Muscle layer of colon (tissue), 2 donors: ENCODE results near the gene RNPEP.
A peak's percentile ranks its signal among the peaks of the same experiment; 100 is the strongest.

Experiments used
- H3K27ac ChIP-seq: one replicate; pipeline ENCODE4 v1.7.0; 2013; ENCODE audit warnings: low read depth, mild to moderate bottlenecking, low read length, moderate library complexity
- H3K27me3 ChIP-seq, 2 donors: one replicate each; pipeline ENCODE4 v1.7.0; 2013; ENCODE audit warnings: low read length in 2 of 2, mild to moderate bottlenecking in 2 of 2; ENCODE audit not compliant: insufficient read depth in 2 of 2, control insufficient read depth in 1 of 2
- H3K36me3 ChIP-seq: one replicate; pipeline ENCODE4 v1.7.0; 2013; ENCODE audit warnings: mild to moderate bottlenecking, low read length; ENCODE audit not compliant: insufficient read depth
- H3K4me1 ChIP-seq: one replicate; pipeline ENCODE4 v1.7.0; 2013; ENCODE audit warnings: mild to moderate bottlenecking, low read length; ENCODE audit not compliant: insufficient read depth
- H3K4me3 ChIP-seq, 2 donors: one replicate each; pipeline ENCODE4 v1.7.0; 2013; ENCODE audit warnings: low read length in 2 of 2, low read depth in 1 of 2, mild to moderate bottlenecking in 1 of 2, moderate library complexity in 1 of 2
- H3K9ac ChIP-seq: one replicate; pipeline ENCODE4 v1.7.0; 2013; ENCODE audit warnings: low read length
- H3K9me3 ChIP-seq: one replicate; pipeline ENCODE4 v1.7.0; 2013; ENCODE audit warnings: mild to moderate bottlenecking, low read length
- donor health status: abdominal sarcoma.
- donor health status: Adenocarcinoma of cecum.

The RNPEP gene

DNA sequence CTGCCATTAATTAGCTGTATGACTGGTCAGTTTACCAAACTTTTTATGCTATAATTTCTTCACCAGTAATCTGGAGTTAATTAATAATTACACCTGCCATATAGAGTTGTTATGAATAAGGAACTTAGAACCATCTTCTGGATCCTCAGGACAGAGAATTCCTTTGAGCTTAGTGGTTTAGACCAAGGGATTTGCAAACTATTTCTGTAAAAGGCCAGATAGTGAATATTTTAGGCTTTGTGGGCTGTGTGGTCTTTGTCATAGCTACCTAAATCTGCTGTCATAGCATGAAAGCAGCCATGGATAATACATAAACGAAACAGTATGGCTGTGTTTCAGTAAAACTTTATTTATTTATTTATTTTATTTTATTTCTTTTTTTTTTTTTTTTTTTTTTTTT lies 18.2 kb upstream of the RNPEP start:
- H3K9ac ChIP-seq, result no peak overlapping the region
- peaks cover 60% of the 10 kb centered on the region for H3K36me3 ChIP-seq
- H3K4me1 ChIP-seq, result no peaks in the 10 kb centered on the region
- H3K9me3 ChIP-seq, result no peaks in the 10 kb centered on the region
- H3K27ac ChIP-seq, result no peak overlapping the region
- H3K27me3 ChIP-seq, result no peaks in the 10 kb centered on the region
- no peak overlapping the region for H3K4me3 ChIP-seq

DNA sequence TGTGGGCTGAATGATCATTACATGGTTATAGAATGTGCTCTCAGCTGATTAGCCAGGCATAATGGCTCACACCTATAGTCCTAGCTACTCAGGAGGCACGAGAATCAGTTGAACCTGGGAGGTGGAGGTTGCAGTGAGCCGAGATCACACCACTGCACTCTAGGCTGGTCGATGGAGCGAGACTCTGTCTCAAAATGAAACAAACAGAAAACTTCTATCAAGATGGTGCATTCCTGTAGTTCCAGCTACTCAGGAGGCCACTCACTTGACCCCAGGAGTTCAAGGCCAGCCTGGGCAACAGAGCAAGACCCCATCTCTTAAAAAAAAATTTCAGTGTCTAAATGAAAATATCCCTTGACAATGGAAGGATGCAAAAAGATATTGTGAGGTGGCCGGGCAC lies 16.3 kb upstream of the RNPEP start:
- Histone ChIP-seq H3K4me1 (no peaks in the 10 kb centered on the region), H3K36me3 (peaks cover 68% of the 10 kb centered on the region), H3K27me3 (no peaks in the 10 kb centered on the region), H3K4me3 (no peak overlapping the region), H3K9ac (no peak overlapping the region), H3K27ac (no peak overlapping the region), H3K9me3 (no peaks in the 10 kb centered on the region)

DNA sequence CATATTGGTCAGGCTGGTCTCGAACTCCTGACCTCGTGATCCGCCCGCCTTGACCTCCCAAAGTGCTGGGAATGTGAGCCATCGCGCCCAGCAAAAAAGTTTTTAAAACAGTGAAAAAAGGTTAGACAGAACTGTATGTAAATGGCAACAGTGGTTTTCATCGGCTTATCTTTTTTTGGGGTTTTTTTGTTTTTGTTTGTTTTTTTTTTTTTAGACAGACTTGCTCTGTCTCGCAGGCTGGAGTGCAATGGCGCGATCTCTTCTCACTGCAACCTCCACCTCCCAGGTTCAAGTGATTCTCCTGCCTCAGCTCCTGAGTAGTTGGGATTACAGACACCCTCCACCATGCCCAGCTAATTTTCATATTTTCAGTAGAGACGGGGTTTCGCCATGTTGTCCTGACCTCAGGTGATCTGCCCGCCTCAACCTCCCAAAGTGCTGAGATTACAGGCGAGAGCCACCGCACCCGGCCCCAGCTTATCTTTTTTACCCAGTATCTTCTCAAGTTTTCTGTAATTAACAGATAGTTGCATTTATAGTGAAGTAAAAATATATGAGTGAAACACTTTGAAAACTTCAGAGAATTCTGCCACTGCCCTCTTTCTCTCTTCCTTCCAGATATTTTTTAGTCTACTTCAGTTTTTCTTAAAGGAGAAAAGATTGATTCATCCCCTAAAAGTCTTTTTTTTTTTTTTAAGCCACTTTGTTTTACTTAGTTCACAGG lies 14.1 kb upstream of the RNPEP start:
- peaks cover 47% of the 10 kb centered on the region for H3K36me3 ChIP-seq
- H3K27me3 ChIP-seq, result no peaks in the 10 kb centered on the region
- no peak overlapping the region for H3K27ac ChIP-seq
- peaks cover 4% of the 10 kb centered on the region for H3K4me1 ChIP-seq
- no peak overlapping the region for H3K9ac ChIP-seq
- no peaks in the 10 kb centered on the region for H3K9me3 ChIP-seq
- no peak overlapping the region for H3K4me3 ChIP-seq

DNA sequence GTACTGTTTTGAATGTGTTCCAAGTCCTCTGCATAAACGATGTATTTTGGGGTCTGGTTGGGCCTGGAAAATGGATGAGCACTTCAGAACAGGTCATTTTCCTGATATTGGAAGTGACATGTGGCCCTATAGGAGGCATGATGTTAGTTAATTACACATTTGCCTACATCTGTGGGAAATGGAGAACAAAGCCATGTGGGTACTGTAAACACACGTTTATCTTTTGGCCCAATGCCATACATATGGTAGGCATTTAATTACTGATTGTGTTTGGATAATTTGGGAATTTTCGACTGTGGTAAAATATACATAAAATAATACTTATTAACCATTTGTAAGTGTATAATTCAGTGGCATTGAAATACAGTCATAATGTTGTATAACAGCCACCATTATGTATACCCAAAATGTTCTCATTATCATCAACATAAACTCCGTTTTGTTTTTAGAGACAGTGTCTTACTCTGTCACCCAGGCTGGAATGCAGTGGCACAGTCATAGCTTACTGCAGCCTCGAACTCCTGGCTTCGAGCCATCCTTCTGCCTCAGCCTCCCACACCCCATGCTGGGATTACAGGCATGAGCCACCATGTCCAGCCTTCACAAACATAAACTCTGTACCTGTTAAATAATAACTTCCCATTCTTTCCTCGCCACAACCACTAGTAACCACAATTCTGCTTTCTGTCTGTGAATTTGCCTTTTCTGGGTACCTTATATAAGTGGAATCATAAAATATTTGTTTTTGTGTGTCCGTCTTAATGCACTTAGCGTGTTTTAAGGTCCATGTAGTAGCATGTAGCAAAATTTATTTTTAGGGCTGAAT lies 11.9 kb upstream of the RNPEP start:
- Histone ChIP-seq H3K4me1 (peaks cover 4% of the 10 kb centered on the region), H3K27ac (no peak overlapping the region), H3K36me3 (peaks cover 31% of the 10 kb centered on the region), H3K4me3 (no peak overlapping the region), H3K9ac (no peak overlapping the region), H3K27me3 (no peaks in the 10 kb centered on the region), H3K9me3 (no peaks in the 10 kb centered on the region)

DNA sequence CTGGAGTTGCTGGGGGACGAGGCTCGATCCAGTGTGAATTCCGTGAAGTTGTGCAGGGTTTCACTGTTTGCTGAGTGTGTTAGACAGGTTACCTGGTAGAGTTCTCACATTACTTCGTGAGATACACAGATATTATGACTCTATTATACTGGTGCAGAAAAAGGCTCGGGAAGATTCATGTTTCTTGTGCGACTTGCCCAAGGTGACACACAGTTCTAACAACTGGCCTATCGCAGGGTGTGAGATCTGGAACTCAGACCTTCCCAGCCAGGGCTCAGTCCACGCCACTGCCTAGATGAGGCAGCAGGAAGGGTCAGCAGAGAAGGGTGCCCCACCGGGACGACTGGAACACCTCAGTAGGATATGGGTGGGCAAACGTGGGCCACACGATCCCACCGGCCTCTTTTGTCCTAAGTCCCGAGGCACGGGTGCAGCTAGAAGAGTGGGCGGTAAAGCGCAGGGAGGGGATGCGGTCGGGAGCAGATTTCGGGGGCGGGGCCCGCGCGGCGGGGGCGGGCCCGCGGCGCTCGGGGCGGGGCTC lies 296 bp upstream of the RNPEP start:
- Histone ChIP-seq H3K4me1 (peaks cover 11% of the 10 kb centered on the region), H3K27me3 (no peaks in the 10 kb centered on the region), H3K4me3 (peak overlapping the region; percentile 90 to 93), H3K9me3 (no peaks in the 10 kb centered on the region), H3K27ac (peak overlapping the region; percentile 41), H3K9ac (peak overlapping the region; percentile 18), H3K36me3 (no peaks in the 10 kb centered on the region)

DNA sequence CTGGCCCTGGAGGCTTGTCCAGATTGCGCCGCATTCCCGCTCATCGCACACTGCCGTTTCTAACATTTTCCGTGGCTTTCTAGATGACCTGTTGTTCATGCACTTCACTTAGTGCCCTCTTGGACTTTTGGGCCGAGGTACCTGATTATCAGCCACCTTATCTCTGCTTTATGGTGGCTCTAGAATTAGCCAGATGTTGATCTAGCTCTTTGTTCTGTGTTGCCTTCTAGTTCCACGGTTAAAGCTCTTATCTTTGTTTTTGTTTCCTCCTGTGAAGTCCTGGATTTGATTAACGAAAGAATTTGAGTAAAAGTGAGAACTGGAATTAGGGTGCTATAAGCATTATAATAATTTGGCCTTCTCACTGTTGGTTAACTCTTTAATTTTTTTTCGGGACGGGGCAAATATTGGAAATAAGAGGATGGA lies 945 bp downstream of the RNPEP start:
- Histone ChIP-seq H3K9me3 (no peaks in the 10 kb centered on the region), H3K9ac (peak overlapping the region; percentile 81), H3K27ac (peak overlapping the region; percentile 70), H3K27me3 (no peaks in the 10 kb centered on the region), H3K4me3 (peak overlapping the region; percentile 90 to 93), H3K36me3 (no peaks in the 10 kb centered on the region), H3K4me1 (peaks cover 11% of the 10 kb centered on the region)

DNA sequence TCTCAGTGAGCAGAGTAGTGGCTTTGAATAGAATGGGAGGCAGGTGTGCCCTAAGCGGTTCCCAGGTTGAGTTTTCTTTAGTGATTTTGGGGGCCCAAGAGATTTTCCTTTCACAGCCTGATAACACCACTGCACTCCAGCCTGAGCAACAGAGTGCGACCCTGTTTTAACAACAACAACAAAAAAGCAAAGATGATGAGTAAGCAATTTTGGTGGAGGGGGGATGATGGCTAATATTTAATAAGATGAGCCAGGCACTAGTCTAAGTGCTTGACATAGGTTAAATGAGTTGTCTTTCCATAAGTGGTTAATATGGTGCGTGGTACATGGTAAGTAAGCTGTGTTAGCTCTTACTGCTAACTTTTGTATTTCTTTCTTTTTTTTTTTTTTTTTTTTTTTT lies 2.0 kb downstream of the RNPEP start:
- H3K27ac ChIP-seq, result no peak overlapping the region
- peaks cover 7% of the 10 kb centered on the region for H3K36me3 ChIP-seq
- H3K9ac ChIP-seq, result no peak overlapping the region
- peaks cover 11% of the 10 kb centered on the region for H3K4me1 ChIP-seq
- H3K4me3 ChIP-seq, result no peak overlapping the region
- H3K27me3 ChIP-seq, result no peaks in the 10 kb centered on the region
- no peaks in the 10 kb centered on the region for H3K9me3 ChIP-seq

DNA sequence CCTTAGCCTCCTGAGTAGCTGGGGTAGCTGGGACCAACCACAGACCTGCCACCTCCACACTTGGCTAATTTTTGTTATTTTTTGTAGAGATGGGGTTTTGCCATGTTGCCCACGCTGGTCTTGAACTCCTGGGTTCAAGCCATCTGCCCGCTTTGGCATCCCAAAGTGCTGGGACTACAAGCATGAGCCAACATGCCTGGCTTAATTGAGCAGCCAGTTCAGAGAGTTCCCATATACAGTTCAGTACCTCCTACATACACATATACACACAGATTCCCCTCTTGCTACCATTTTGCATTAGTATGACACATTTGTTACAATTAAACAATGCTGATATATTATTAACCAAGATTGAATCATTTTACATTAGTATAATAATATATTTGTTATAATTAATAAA lies 2.9 kb downstream of the RNPEP start:
- Histone ChIP-seq H3K36me3 (peaks cover 14% of the 10 kb centered on the region), H3K4me1 (peaks cover 11% of the 10 kb centered on the region), H3K4me3 (no peak overlapping the region)

DNA sequence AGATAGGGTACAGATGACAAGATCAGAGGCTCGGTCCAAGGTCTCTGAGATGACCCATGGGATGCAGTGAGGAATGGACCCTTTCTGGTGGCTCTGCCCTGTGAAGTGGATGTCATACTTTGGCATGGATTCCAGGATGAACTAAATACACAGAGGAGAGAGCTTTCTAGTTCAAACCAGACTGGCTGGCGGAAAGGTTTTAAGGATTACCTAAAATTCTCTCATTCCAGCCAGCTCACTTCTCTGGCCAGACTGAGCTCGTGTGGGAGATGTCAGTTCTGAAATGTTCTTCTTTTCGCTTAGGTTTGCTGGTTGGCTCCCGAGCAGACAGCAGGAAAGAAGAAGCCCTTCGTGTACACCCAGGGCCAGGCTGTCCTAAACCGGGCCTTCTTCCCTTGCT lies 6.2 kb downstream of the RNPEP start:
- H3K36me3 ChIP-seq, result peaks cover 32% of the 10 kb centered on the region
- no peaks in the 10 kb centered on the region for H3K9me3 ChIP-seq
- no peak overlapping the region for H3K27ac ChIP-seq
- H3K9ac ChIP-seq, result no peak overlapping the region
- H3K4me3 ChIP-seq, result no peak overlapping the region
- peaks cover 5% of the 10 kb centered on the region for H3K4me1 ChIP-seq
- H3K27me3 ChIP-seq, result no peaks in the 10 kb centered on the region

More for the DNA sequence above, 2.9 kb downstream of the RNPEP start:
- Histone ChIP-seq H3K9ac (no peak overlapping the region), H3K27me3 (no peaks in the 10 kb centered on the region), H3K27ac (no peak overlapping the region), H3K9me3 (no peaks in the 10 kb centered on the region)

DNA sequence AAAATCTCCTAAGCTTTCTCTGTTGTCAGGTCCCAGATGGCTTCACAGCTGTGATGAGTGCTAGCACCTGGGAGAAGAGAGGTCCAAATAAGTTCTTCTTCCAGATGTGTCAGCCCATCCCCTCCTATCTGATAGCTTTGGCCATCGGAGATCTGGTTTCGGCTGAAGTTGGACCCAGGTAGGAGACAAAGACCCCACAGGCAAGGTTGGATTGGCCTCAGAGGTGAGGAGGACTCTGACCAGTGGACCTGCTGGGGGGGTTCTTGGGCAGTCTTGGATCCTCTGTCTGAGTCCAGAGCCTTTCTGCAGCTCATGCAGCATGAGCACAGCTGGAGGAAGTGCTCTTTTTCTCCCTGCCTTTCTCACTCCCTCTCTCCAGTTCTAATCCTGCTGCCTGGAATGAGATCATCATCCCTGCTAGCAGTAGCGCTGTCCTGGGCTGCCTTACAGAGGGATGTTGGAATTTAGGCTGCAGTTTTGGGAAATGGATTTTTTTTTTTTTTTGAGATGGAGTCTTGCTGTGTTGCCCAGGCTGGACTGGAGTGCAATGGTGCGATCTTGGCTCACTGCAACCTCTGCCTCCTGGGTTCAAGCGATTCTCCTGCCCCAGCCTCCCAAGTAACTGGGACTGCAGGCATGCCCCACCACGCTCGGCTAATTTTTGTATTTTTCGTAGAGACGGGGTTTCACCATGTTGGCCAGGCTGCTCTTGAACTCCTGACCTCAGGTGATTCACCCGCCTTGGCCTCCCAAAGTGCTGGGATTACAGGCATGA lies 7.1 kb downstream of the RNPEP start:
- no peak overlapping the region for H3K27ac ChIP-seq
- no peaks in the 10 kb centered on the region for H3K27me3 ChIP-seq
- H3K4me3 ChIP-seq, result no peak overlapping the region
- peaks cover 38% of the 10 kb centered on the region for H3K36me3 ChIP-seq
- no peaks in the 10 kb centered on the region for H3K4me1 ChIP-seq
- no peak overlapping the region for H3K9ac ChIP-seq
- no peaks in the 10 kb centered on the region for H3K9me3 ChIP-seq

DNA sequence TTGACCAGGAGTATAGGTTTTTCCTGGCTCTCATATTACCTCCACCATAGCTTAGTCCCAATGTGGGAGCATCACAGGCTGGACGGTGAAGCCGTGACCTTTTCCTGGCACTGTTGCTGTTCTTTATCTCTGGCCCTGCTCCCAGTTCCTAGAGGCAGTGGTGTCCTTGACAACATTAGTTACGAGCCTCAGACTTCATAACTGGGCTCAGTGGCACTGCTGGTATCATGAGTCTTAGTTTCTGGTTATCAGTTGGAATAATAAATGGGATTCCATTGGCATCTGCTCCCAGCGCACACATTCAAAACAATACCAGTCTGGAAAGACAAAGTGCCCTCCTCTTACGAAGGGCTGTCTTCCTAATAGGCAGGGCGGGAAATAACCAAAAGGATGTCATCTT lies 8.0 kb downstream of the RNPEP start:
- H3K9ac ChIP-seq, result no peak overlapping the region
- H3K4me3 ChIP-seq, result no peak overlapping the region
- H3K27ac ChIP-seq, result no peak overlapping the region
- no peaks in the 10 kb centered on the region for H3K27me3 ChIP-seq
- no peaks in the 10 kb centered on the region for H3K9me3 ChIP-seq
- H3K4me1 ChIP-seq, result no peaks in the 10 kb centered on the region
- peaks cover 41% of the 10 kb centered on the region for H3K36me3 ChIP-seq
